GM18517 (cell line): Measurements from ENCODE around the gene CEP126.
A peak's percentile ranks its signal among the peaks of the same experiment; 100 is the strongest.

Source experiments
- ATAC-seq: cut with Tn5 transposase; IDR thresholded peaks from one replicate; pipeline ENCODE4 v1.9.1; 2021; ENCODE audit warnings: mild to moderate bottlenecking, moderate library complexity; ENCODE audit not compliant: unreplicated experiment

The CEP126 gene

GRCh38 chr11:101914738-101915426 lies at the start of gene CEP126:
Gene CEP126, plus strand, starts transcription at chr11:101915010. Its CDS starts 275 bp downstream, at chr11:101915285.
- ATAC-seq: peak; percentile 99

- ATAC-seq: no peak
Measured at GRCh38 chr11:101866619-101867491, 48.0 kb upstream of the CEP126 start.

- no peak for ATAC-seq
Measured at GRCh38 chr11:101867951-101868350, 46.9 kb upstream of the CEP126 start.

- ATAC-seq: no peak
Measured at GRCh38 chr11:101870510-101870909, 44.3 kb upstream of the CEP126 start.

GRCh38 chr11:101872171-101872882 lies 42.5 kb upstream of the CEP126 start:
- ATAC-seq: no peak

GRCh38 chr11:101880222-101880621 lies 34.6 kb upstream of the CEP126 start:
- ATAC-seq: no peak

GRCh38 chr11:101881586-101881985 lies 33.2 kb upstream of the CEP126 start:
- no peak for ATAC-seq

- no peak for ATAC-seq
Measured at GRCh38 chr11:101885631-101886030, 29.2 kb upstream of the CEP126 start.

- ATAC-seq: no peak
Measured at GRCh38 chr11:101889767-101890166, 25.0 kb upstream of the CEP126 start.

GRCh38 chr11:101894505-101894904 lies 20.3 kb upstream of the CEP126 start:
- no peak for ATAC-seq

GRCh38 chr11:101907815-101908214 lies 7.0 kb upstream of the CEP126 start:
- no peak for ATAC-seq

- no peak for ATAC-seq
Measured at GRCh38 chr11:101909087-101909486, 5.7 kb upstream of the CEP126 start.

- no peak for ATAC-seq
Measured at GRCh38 chr11:101912823-101913284, 2.0 kb upstream of the CEP126 start.

- ATAC-seq: no peak
Measured at GRCh38 chr11:101913656-101914055, 1.2 kb upstream of the CEP126 start.

- no peak for ATAC-seq
Measured at GRCh38 chr11:101914341-101914737, 471 bp upstream of the CEP126 start.

- peak; percentile 50 for ATAC-seq
Measured at GRCh38 chr11:101915791-101916291, 1.0 kb downstream of the CEP126 start.

- no peak for ATAC-seq
Measured at GRCh38 chr11:101916422-101916821, 1.6 kb downstream of the CEP126 start, which contains the start of gene ANGPTL5. Gene ANGPTL5, minus strand, starts transcription at chr11:101916522. Its CDS starts 8,613 bp downstream, at chr11:101907909.

GRCh38 chr11:101917226-101917625 lies 2.4 kb downstream of the CEP126 start:
- no peak for ATAC-seq

GRCh38 chr11:101920992-101921391 lies 6.2 kb downstream of the CEP126 start:
- no peak for ATAC-seq

- ATAC-seq: no peak
Measured at GRCh38 chr11:101923554-101923953, 8.7 kb downstream of the CEP126 start.

GRCh38 chr11:101929294-101929915 lies 14.6 kb downstream of the CEP126 start:
- no peak for ATAC-seq
